ENCODE results near the gene SPCS2. TPM values are rescaled to one million over a fixed set of nuclear protein-coding genes. Genes with fewer than 3 reads are reported as not detected.
"Not testable (repeated sequence)": the region's sequence is repeated elsewhere in the genome, so short reads cannot be mapped to it uniquely, and the experiment has no call there.

SPCS2 gene
- total and polyA plus RNA-seq, 5 experiments from 2014 or later = 80.2 to 198 (median 137) TPM

- DNase-seq (no peak), ATAC-seq (no peak)
- no peaks in the 10 kb centered on the region for H3K9me3 Mint-ChIP-seq
- peak overlapping the region in 1 of 10 donors; percentile 21 for H3K27ac Mint-ChIP-seq
- peaks cover 0 to 50% (median 4%) of the 10 kb centered on the region in 3 donors for H3K36me3 Mint-ChIP-seq
- H3K27me3 Mint-ChIP-seq = peaks cover 0 to 2% (median 0%) of the 10 kb centered on the region in 5 donors
- peak overlapping the region in 1 of 10 donors; percentile 30 for H3K4me3 Mint-ChIP-seq
- POLR2A ChIA-PET = interaction anchor here (1.2 kb wide), 1 partner anchor 35 kb away, joined by 3 read pairs; the partner anchor contains the start of gene NEU3
- peaks cover 44 to 86% (median 80%) of the 10 kb centered on the region in 4 donors for H3K4me1 Mint-ChIP-seq
Observed at GRCh38 chr11:74953451-74953850, 4.4 kb downstream of the SPCS2 start.

- H3K27me3 Mint-ChIP-seq = no peaks in the 10 kb centered on the region
- H3K27ac Mint-ChIP-seq = no peak overlapping the region
- peaks cover 0 to 57% (median 4%) of the 10 kb centered on the region in 3 donors for H3K36me3 Mint-ChIP-seq
- H3K4me1 Mint-ChIP-seq = peaks cover 45 to 88% (median 81%) of the 10 kb centered on the region in 4 donors
- no peaks in the 10 kb centered on the region for H3K9me3 Mint-ChIP-seq
- DNase-seq = no peak
- H3K4me3 Mint-ChIP-seq = no peak overlapping the region
- no peak for ATAC-seq
- POLR2A ChIA-PET = interaction anchor here (0.6 kb wide), 1 partner anchor 33 kb away, joined by 10 read pairs; no protein-coding TSS in a partner anchor
Observed at GRCh38 chr11:74954199-74954598, 5.1 kb downstream of the SPCS2 start.

GRCh38 chr11:74956397-74957015, 7.4 kb downstream of the SPCS2 start:
- DNase-seq (no peak), ATAC-seq (no peak)
- POLR2A ChIA-PET = no interaction called here
- Mint-ChIP-seq H3K36me3 (peaks cover 0 to 63% (median 4%) of the 10 kb centered on the region in 3 donors), H3K27ac (peak overlapping the region in 4 of 10 donors; percentile 7 to 63 (median 22)), H3K4me1 (peaks cover 40 to 88% (median 76%) of the 10 kb centered on the region in 4 donors), H3K9me3 (no peaks in the 10 kb centered on the region), H3K27me3 (no peaks in the 10 kb centered on the region), H3K4me3 (peak overlapping the region in 1 of 10 donors; percentile 0)

- H3K4me3 Mint-ChIP-seq = no peak overlapping the region
- POLR2A ChIA-PET = no interaction called here
Observed at GRCh38 chr11:74957937-74958629, 9.0 kb downstream of the SPCS2 start.

GRCh38 chr11:74960128-74960527, 11.1 kb downstream of the SPCS2 start:
- ATAC-seq, H3K9me3 Mint-ChIP-seq, H3K27me3 Mint-ChIP-seq, DNase-seq: not testable (repeated sequence)
- peaks cover 0 to 68% (median 4%) of the 10 kb centered on the region in 3 donors for H3K36me3 Mint-ChIP-seq
- H3K4me3 Mint-ChIP-seq = peak overlapping the region in 1 of 10 donors; percentile 39
- H3K4me1 Mint-ChIP-seq = peaks cover 36 to 79% (median 77%) of the 10 kb centered on the region in 4 donors
- POLR2A ChIA-PET = interaction anchor here (1.3 to 1.8 kb wide), 2 partner anchors 11 to 12 kb away, joined by 4 to 7 read pairs; partner anchors contain the start of genes SPCS2 and XRRA1
- peak overlapping the region in 3 of 10 donors; percentile 28 to 80 (median 67) for H3K27ac Mint-ChIP-seq

More at GRCh38 chr11:74957937-74958629, 9.0 kb downstream of the SPCS2 start:
- Mint-ChIP-seq H3K4me1 (peaks cover 44 to 92% (median 82%) of the 10 kb centered on the region in 4 donors), H3K9me3 (no peaks in the 10 kb centered on the region), H3K36me3 (peaks cover 0 to 68% (median 4%) of the 10 kb centered on the region in 3 donors), H3K27me3 (no peaks in the 10 kb centered on the region), H3K27ac (peak overlapping the region in 1 of 10 donors; percentile 0)
- no peak for DNase-seq
- no peak for ATAC-seq

- Mint-ChIP-seq H3K27me3 (no peaks in the 10 kb centered on the region), H3K36me3 (peaks cover 0 to 89% (median 9%) of the 10 kb centered on the region in 3 donors)
- POLR2A ChIA-PET = no interaction called here
Observed at GRCh38 chr11:74966651-74967050, 17.6 kb downstream of the SPCS2 start.

GRCh38 chr11:74970852-74971395, 21.9 kb downstream of the SPCS2 start:
- Mint-ChIP-seq H3K36me3 (peaks cover 0 to 95% (median 26%) of the 10 kb centered on the region in 3 donors), H3K27ac (peak overlapping the region in 1 of 10 donors; percentile 7), H3K4me1 (peaks cover 0 to 15% (median 1%) of the 10 kb centered on the region in 4 donors), H3K27me3 (no peaks in the 10 kb centered on the region), H3K9me3 (no peaks in the 10 kb centered on the region), H3K4me3 (no peak overlapping the region)
- DNase-seq (no peak), ATAC-seq (no peak)
- POLR2A ChIA-PET = no interaction called here

More at GRCh38 chr11:74966651-74967050, 17.6 kb downstream of the SPCS2 start:
- ATAC-seq = no peak
- DNase-seq = no peak
- H3K27ac Mint-ChIP-seq = no peak overlapping the region
- H3K4me1 Mint-ChIP-seq = peaks cover 14 to 27% (median 23%) of the 10 kb centered on the region in 4 donors
- no peaks in the 10 kb centered on the region for H3K9me3 Mint-ChIP-seq
- no peak overlapping the region for H3K4me3 Mint-ChIP-seq

- H3K4me3 Mint-ChIP-seq = no peak overlapping the region
- no peak overlapping the region for H3K27ac Mint-ChIP-seq
- peaks cover 0 to 96% (median 29%) of the 10 kb centered on the region in 3 donors for H3K36me3 Mint-ChIP-seq
- DNase-seq (no peak), ATAC-seq (no peak)
- POLR2A ChIA-PET = interaction anchor here (1.4 kb wide), 1 partner anchor 11 kb away, joined by 4 read pairs; no protein-coding TSS in a partner anchor
- no peaks in the 10 kb centered on the region for H3K27me3 Mint-ChIP-seq
- H3K9me3 Mint-ChIP-seq = no peaks in the 10 kb centered on the region
- H3K4me1 Mint-ChIP-seq = peaks cover 0 to 15% (median 1%) of the 10 kb centered on the region in 4 donors
Observed at GRCh38 chr11:74971424-74971823, 22.4 kb downstream of the SPCS2 start.

GRCh38 chr11:74978041-74978440, 29.0 kb downstream of the SPCS2 start:
- Mint-ChIP-seq H3K27me3 (no peaks in the 10 kb centered on the region), H3K4me1 (peaks cover 0 to 12% (median 0%) of the 10 kb centered on the region in 4 donors), H3K27ac (no peak overlapping the region), H3K4me3 (no peak overlapping the region), H3K36me3 (peaks cover 0 to 65% (median 36%) of the 10 kb centered on the region in 3 donors), H3K9me3 (no peaks in the 10 kb centered on the region)
- no peak for DNase-seq
- POLR2A ChIA-PET = no interaction called here
- no peak for ATAC-seq

GRCh38 chr11:74980634-74981033, 31.6 kb downstream of the SPCS2 start:
- H3K27me3 Mint-ChIP-seq = no peaks in the 10 kb centered on the region
- DNase-seq = no peak
- POLR2A ChIA-PET = no interaction called here
- ATAC-seq = no peak
- no peak overlapping the region for H3K4me3 Mint-ChIP-seq
- no peaks in the 10 kb centered on the region for H3K9me3 Mint-ChIP-seq
- peaks cover 0 to 39% (median 23%) of the 10 kb centered on the region in 3 donors for H3K36me3 Mint-ChIP-seq
- no peaks in the 10 kb centered on the region for H3K4me1 Mint-ChIP-seq
- H3K27ac Mint-ChIP-seq = peak overlapping the region in 2 of 10 donors; percentile 11 to 18

GRCh38 chr11:74981888-74982287, 32.8 kb downstream of the SPCS2 start:
- Mint-ChIP-seq H3K9me3 (no peaks in the 10 kb centered on the region), H3K4me1 (no peaks in the 10 kb centered on the region), H3K27me3 (no peaks in the 10 kb centered on the region), H3K36me3 (peaks cover 0 to 27% (median 17%) of the 10 kb centered on the region in 3 donors), H3K27ac (peak overlapping the region in 1 of 10 donors; percentile 45), H3K4me3 (no peak overlapping the region)
- POLR2A ChIA-PET = no interaction called here
- DNase-seq (no peak), ATAC-seq (no peak)

- DNase-seq = no peak
- H3K36me3 Mint-ChIP-seq = peaks cover 0 to 13% (median 9%) of the 10 kb centered on the region in 3 donors
- H3K4me3 Mint-ChIP-seq = no peak overlapping the region
- H3K27me3 Mint-ChIP-seq = no peaks in the 10 kb centered on the region
- H3K27ac Mint-ChIP-seq = no peak overlapping the region
- ATAC-seq = no peak
- peaks cover 0 to 2% (median 1%) of the 10 kb centered on the region in 4 donors for H3K4me1 Mint-ChIP-seq
- POLR2A ChIA-PET = no interaction called here
- H3K9me3 Mint-ChIP-seq = no peaks in the 10 kb centered on the region
Observed at GRCh38 chr11:74984070-74984469, 35.0 kb downstream of the SPCS2 start.

Data from naive thymus-derived CD8-positive, alpha-beta T cell (primary cell).